ENCODE data around the gene IPO5.

- TF ChIP-seq, protein P1, sequence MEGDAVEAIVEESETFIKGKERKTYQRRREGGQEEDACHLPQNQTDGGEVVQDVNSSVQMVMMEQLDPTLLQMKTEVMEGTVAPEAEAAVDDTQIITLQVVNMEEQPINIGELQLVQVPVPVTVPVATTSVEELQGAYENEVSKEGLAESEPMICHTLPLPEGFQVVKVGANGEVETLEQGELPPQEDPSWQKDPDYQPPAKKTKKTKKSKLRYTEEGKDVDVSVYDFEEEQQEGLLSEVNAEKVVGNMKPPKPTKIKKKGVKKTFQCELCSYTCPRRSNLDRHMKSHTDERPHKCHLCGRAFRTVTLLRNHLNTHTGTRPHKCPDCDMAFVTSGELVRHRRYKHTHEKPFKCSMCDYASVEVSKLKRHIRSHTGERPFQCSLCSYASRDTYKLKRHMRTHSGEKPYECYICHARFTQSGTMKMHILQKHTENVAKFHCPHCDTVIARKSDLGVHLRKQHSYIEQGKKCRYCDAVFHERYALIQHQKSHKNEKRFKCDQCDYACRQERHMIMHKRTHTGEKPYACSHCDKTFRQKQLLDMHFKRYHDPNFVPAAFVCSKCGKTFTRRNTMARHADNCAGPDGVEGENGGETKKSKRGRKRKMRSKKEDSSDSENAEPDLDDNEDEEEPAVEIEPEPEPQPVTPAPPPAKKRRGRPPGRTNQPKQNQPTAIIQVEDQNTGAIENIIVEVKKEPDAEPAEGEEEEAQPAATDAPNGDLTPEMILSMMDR (IDR thresholded peaks at IDR 0.05): no peak
- TF ChIP-seq EP300 (IDR thresholded peaks at IDR 0.05) (no peak), POLR2A (IDR thresholded peaks at IDR 0.05; ENCODE audit: low read depth) (no peak)
These were observed 18.9 kb upstream of the IPO5 start for GRCh38 chr13:97934590-97934989.

All from esophagus muscularis mucosa (tissue), 4 donors.